HepG2 (cell line): Measurements from ENCODE around the gene TMEM183A. TPM values are rescaled to one million over a fixed set of nuclear protein-coding genes. Genes with fewer than 3 reads are reported as not detected.
A peak's percentile ranks its signal among the peaks of the same experiment; 100 is the strongest.

Experiments
- GLI4 ChIP-seq: sonication (generic); formaldehyde crosslinking; IDR thresholded peaks from 2 replicates; pipeline ENCODE4 v1.5.1; 2020; ENCODE audit warnings: missing genetic modification reagents, mild to moderate bottlenecking, moderate library complexity, borderline replicate concordance
- HNRNPL ChIP-seq: fragments of 200-400 bp; formaldehyde crosslinking; IDR thresholded peaks from 2 replicates; pipeline ENCODE4 v1.6.1; 2017; ENCODE audit warnings: mild to moderate bottlenecking, low read depth, low read length
- HNRNPLL ChIP-seq: fragments of 200-400 bp; formaldehyde crosslinking; IDR thresholded peaks from 2 replicates; pipeline ENCODE4 v1.6.1; 2017; ENCODE audit warnings: mild to moderate bottlenecking, low read depth, low read length; ENCODE audit not compliant: poor library complexity, severe bottlenecking
- RXRA ChIP-seq: sonication (generic); formaldehyde crosslinking; IDR thresholded peaks from 2 replicates; pipeline ENCODE4 v1.5.1; 2020; ENCODE audit warnings: missing genetic modification reagents
- TEAD2 ChIP-seq: sonication (generic); formaldehyde crosslinking; IDR thresholded peaks from 2 replicates; pipeline ENCODE4 v1.9.0; 2021; ENCODE audit warnings: missing genetic modification reagents
- ZEB1 ChIP-seq: IDR thresholded peaks from 2 replicates; pipeline ENCODE4 v1.6.1; 2012; ENCODE audit warnings: mild to moderate bottlenecking, low read depth, inconsistent platforms; ENCODE audit not compliant: insufficient replicate concordance
- ZNF563 ChIP-seq: sonication (generic); formaldehyde crosslinking; IDR thresholded peaks from 2 replicates; pipeline ENCODE4 v1.8.0; 2022; ENCODE audit warnings: mild to moderate bottlenecking, moderate library complexity, missing genetic modification reagents
- ZNF687 ChIP-seq: sonication (generic); formaldehyde crosslinking; IDR thresholded peaks from 2 replicates; pipeline ENCODE4 v1.5.1; 2020; ENCODE audit warnings: mild to moderate bottlenecking, missing genetic modification reagents, moderate library complexity
- ZNF777 ChIP-seq: sonication (generic); formaldehyde crosslinking; IDR thresholded peaks from 2 replicates; pipeline ENCODE4 v1.4.0; 2020; ENCODE audit warnings: missing genetic modification reagents
- ZNF83 ChIP-seq: sonication (generic); formaldehyde crosslinking; IDR thresholded peaks from 2 replicates; pipeline ENCODE4 v1.4.0; 2020; ENCODE audit warnings: missing genetic modification reagents, mild to moderate bottlenecking, borderline replicate concordance
- polyA plus RNA-seq, 8 experiments: library from polyadenylated mRNA; depleted of rRNA in 3 of 8; stranded (reverse) in 7 of 8; unstranded in 1 of 8; fragments of >200 nt; fragmentation: Illumina TruSeq in 4 of 8; extraction: Trizol in 4 of 8; gene quantifications; 2 replicates each; pipeline versions ENCODE4 v1.2.1 to v1.2.3, GENCODE V29; 2011 to 2016; ENCODE audit warnings: low read depth in 4 of 8, missing spikeins in 1 of 8, mixed read lengths in 1 of 8; ENCODE audit not compliant: insufficient read depth in 1 of 8
- total RNA-seq, 5 experiments: library from RNA; depleted of rRNA; stranded (reverse); fragments of >200 nt; fragmentation: Illumina TruSeq; extraction: Trizol; gene quantifications; 2 replicates each; pipeline ENCODE4 v1.2.3, GENCODE V29; 2016; ENCODE audit warnings: low read depth in 1 of 5

TMEM183A gene
- total and polyA plus RNA-seq, 2 of the 13 experiments (the other 11 are each of a cell fraction or from before 2014, with no cell fraction given), result 59.7 to 82.0 TPM

GRCh38 chr1:203026666-203027663, 19.8 kb downstream of the TMEM183A start (continued):
- TF ChIP-seq ZNF83, result peak; percentile 64; the same call in 1 of the 2 replicates
- 0 out of 2 replicates have a peak, but pooled peaks have one; percentile 1 for TF ChIP-seq ZNF777 (CRISPR knock-in tag)
- TF ChIP-seq TEAD2 (CRISPR knock-in tag), result no peak
- 0 out of 2 replicates have a peak, but pooled peaks have one; percentile 32 for TF ChIP-seq GLI4 (CRISPR knock-in tag)
- TF ChIP-seq HNRNPL, result 0 out of 2 replicates have a peak, but pooled peaks have one; percentile 54
- TF ChIP-seq ZNF563 (CRISPR knock-in tag), result 0 out of 2 replicates have a peak, but pooled peaks have one; percentile 1
- peak; percentile 69 for TF ChIP-seq ZNF687 (CRISPR knock-in tag)
- no peak for TF ChIP-seq ZEB1
- TF ChIP-seq RXRA (CRISPR knock-in tag), result no peak
- TF ChIP-seq HNRNPLL, result peak; percentile 21
